Panc1 (cell line): Measurements from ENCODE around the gene NDC1. TPM values are rescaled to one million over a fixed set of nuclear protein-coding genes. Genes with fewer than 3 reads are reported as not detected.

Source experiments
- ATAC-seq: fragments of 200-7000 bp; cut with Tn5 transposase; 2 replicates; pipeline ENCODE4 v1.9.1; 2020; ENCODE audit warnings: mild to moderate bottlenecking, moderate library complexity
- BruUV-seq: library from RNA; stranded (reverse); fragments of 400-500 nt; replicated peaks from 2 replicates; lab custom pipeline; 2021; lab: Mats Ljungman, UMichigan
- CTCF ChIA-PET: fragments of 300-600 bp; sonication (Branson Sonifier 250); formaldehyde crosslinking; loops from one replicate; lab custom pipeline; 2022; ENCODE audit warnings: antibody characterized with exemption; lab: Charles Lee
- POLR2A ChIA-PET: fragments of 300-600 bp; sonication (Branson Sonifier 250); formaldehyde crosslinking; loops from one replicate; lab custom pipeline; 2022; ENCODE audit warnings: antibody characterized with exemption; lab: Charles Lee
- DNase-seq: peaks from one replicate; pipeline ENCODE4 v3.0.0-alpha.2; 2010; ENCODE audit warnings: low read depth, low spot score
- H3K27ac ChIP-seq: 2 replicates; pipeline ENCODE4 v1.5.1; 2011; ENCODE audit warnings: mild to moderate bottlenecking, low read length, inconsistent platforms
- H3K27me3 ChIP-seq: fragments of 200-500 bp; sonication (Bioruptor generic); 2 replicates; pipeline ENCODE4 v1.6.0; 2014; ENCODE audit warnings: low read length, inconsistent platforms; ENCODE audit not compliant: control insufficient read depth, insufficient read depth
- H3K36me3 ChIP-seq: fragments of 200-500 bp; sonication (Bioruptor generic); 2 replicates; pipeline ENCODE4 v1.5.1; 2014; ENCODE audit warnings: inconsistent platforms, mild to moderate bottlenecking, low read length, moderate library complexity; ENCODE audit not compliant: control insufficient read depth, insufficient read depth
- H3K4me1 ChIP-seq: 2 replicates; pipeline ENCODE4 v1.5.1; 2011; ENCODE audit warnings: inconsistent platforms, mild to moderate bottlenecking, low read length, moderate library complexity; ENCODE audit not compliant: control insufficient read depth, insufficient read depth
- H3K4me3 ChIP-seq, 2 experiments: 2 replicates each; pipeline ENCODE4 v1.5.1; 2011 to 2012; ENCODE audit warnings: low read depth in 2 of 2, low read length in 2 of 2, mild to moderate bottlenecking in 2 of 2, inconsistent platforms in 1 of 2, moderate library complexity in 1 of 2
- H3K9me3 ChIP-seq: fragments of 200-500 bp; sonication (Bioruptor generic); 2 replicates; pipeline ENCODE4 v1.5.1; 2014; ENCODE audit warnings: low read depth, mild to moderate bottlenecking, inconsistent platforms, low read length, moderate library complexity; ENCODE audit not compliant: control insufficient read depth, insufficient read depth
- CTCF ChIP-seq: fragments of 450-650 bp; IDR thresholded peaks from 2 replicates; pipeline ENCODE4 v1.5.1; 2017; ENCODE audit warnings: mild to moderate bottlenecking
- POLR2AphosphoS5 ChIP-seq: IDR thresholded peaks from 2 replicates; pipeline ENCODE4 v1.6.1; 2012; ENCODE audit warnings: mild to moderate bottlenecking, low read depth, low read length, moderate library complexity
- REST ChIP-seq, 2 experiments: IDR thresholded peaks; 2 replicates each; pipeline ENCODE4 v1.6.1; 2011 to 2012; ENCODE audit warnings: low read depth in 2 of 2, control low read depth in 1 of 2, low read length in 1 of 2, mild to moderate bottlenecking in 1 of 2, moderate library complexity in 1 of 2; ENCODE audit not compliant: insufficient read depth in 1 of 2
- SIN3A ChIP-seq: IDR thresholded peaks from 2 replicates; pipeline ENCODE4 v1.6.1; 2012; ENCODE audit warnings: low read depth, mild to moderate bottlenecking, low read length, moderate library complexity, borderline replicate concordance; ENCODE audit not compliant: insufficient read depth
- TCF7L2 ChIP-seq: IDR thresholded peaks from 2 replicates; pipeline ENCODE4 v1.6.1; 2011; ENCODE audit warnings: mild to moderate bottlenecking, low read depth, low read length, inconsistent platforms
- in situ Hi-C: cut with HindIII; loops from 2 replicates; pipeline ENCODE4 v1.10.0; 2016; ENCODE audit warnings: low sequenced_read_pairs, low pct_unique_long_range_greater_than_20kb
- intact Hi-C: fragments of 100-400 bp; cut with micrococcal nuclease; formaldehyde crosslinking; loops from one replicate; pipeline ENCODE4 v1.10.0; 2022; ENCODE audit not compliant: unreplicated experiment
- total RNA-seq: library from RNA; stranded (reverse); gene quantifications from one replicate; pipeline ENCODE4 v1.2.1, GENCODE V29; 2021; ENCODE audit not compliant: unreplicated experiment

NDC1 gene
- total RNA-seq, 1 experiment from 2014 or later, result 44.4 TPM

- no TSS peak for BruUV-seq
These were observed 22.9 kb upstream of the NDC1 start for GRCh38 chr1:53860967-53861411.

More at GRCh38 chr1:53860967-53861411, 22.9 kb upstream of the NDC1 start:
- in situ Hi-C loops, result no loop called here
- TF ChIP-seq SIN3A (no peak), CTCF (peak; percentile 91), POLR2AphosphoS5 (no peak), TCF7L2 (no peak), REST (IDR thresholded peaks at IDR 0.05; ENCODE audit: insufficient read depth in 1 of 2, low read depth in 2 of 2, low read length in 1 of 2) (no peak)
- ChIA-PET CTCF (interaction anchor here (0.5 to 1.9 kb wide), 15 partner anchors 9 to 591 kb away, joined by 3 to 9 read pairs (median 4); partner anchors contain the start of genes IFT25 and TMEM59), POLR2A (interaction anchor here (0.5 kb wide), 1 partner anchor 1103 kb away, joined by 5 read pairs; no protein-coding TSS in a partner anchor)
- DNase-seq, result no peak
- intact Hi-C loops, result loop anchor here (5.0 kb wide), 1 partner anchor 86 kb away; the partner anchor contains the start of genes IFT25 and LRRC42
- no peak overlapping the region for H3K4me3 ChIP-seq
- no peaks in the 10 kb centered on the region for H3K9me3 ChIP-seq
- no peaks in the 10 kb centered on the region for H3K36me3 ChIP-seq
- H3K4me1 ChIP-seq, result no peaks in the 10 kb centered on the region
- H3K27ac ChIP-seq, result no peak overlapping the region
- ATAC-seq, result peak; percentile 93
- no peaks in the 10 kb centered on the region for H3K27me3 ChIP-seq
